Endothelial cell of umbilical vein (primary cell): ENCODE measurements around the gene CHRD. TPM values are rescaled to one million over a fixed set of nuclear protein-coding genes. Genes with fewer than 3 reads are reported as not detected.

Experiments
- BruUV-seq: library from RNA; stranded (reverse); fragments of 400-500 nt; replicated peaks from 2 replicates; lab custom pipeline; 2021; lab: Mats Ljungman, UMichigan
- CTCF ChIA-PET: fragments of 300-600, 350-600 bp; sonication (Branson Sonifier 250); formaldehyde crosslinking; loops from one replicate; lab custom pipeline; 2021; ENCODE audit warnings: antibody characterized with exemption, inconsistent platforms; lab: Charles Lee
- POLR2A ChIA-PET: fragments of 300-600, 350-600 bp; sonication (Branson Sonifier 250); formaldehyde crosslinking; loops from one replicate; lab custom pipeline; 2021; ENCODE audit warnings: antibody characterized with exemption, inconsistent platforms; lab: Charles Lee
- DNase-seq: peaks from one replicate; pipeline ENCODE4 v3.0.0-alpha.2; 2011; ENCODE audit warnings: low read depth, low spot score
- FAIRE-seq: peaks from 2 replicates; lab custom pipeline; 2011; peaks lifted over from hg19 to GRCh38; lab: Jason Lieb, UNC
- H2AFZ ChIP-seq: 2 replicates; pipeline ENCODE4 v1.6.0; 2012; ENCODE audit warnings: low read depth, low read length, control low read depth, inconsistent platforms
- H3K27ac ChIP-seq: 2 replicates; pipeline ENCODE4 v1.5.1; 2011; ENCODE audit warnings: low read depth, mild to moderate bottlenecking, control low read depth, low read length, moderate library complexity; ENCODE audit not compliant: insufficient read depth
- H3K27me3 ChIP-seq, 2 experiments: 2 replicates each; pipeline versions ENCODE4 v1.6.0 to v1.6.1; 2011; ENCODE audit warnings: low read length in 2 of 2, mixed read lengths in 1 of 2; ENCODE audit not compliant: control insufficient read depth in 2 of 2, insufficient read depth in 2 of 2
- H3K36me3 ChIP-seq, 2 experiments: 2 replicates in 1 of 2; 3 replicates in 1 of 2; pipeline ENCODE4 v1.5.1; 2011; ENCODE audit warnings: low read length in 2 of 2, mild to moderate bottlenecking in 1 of 2, moderate library complexity in 1 of 2; ENCODE audit not compliant: control insufficient read depth in 2 of 2, insufficient read depth in 2 of 2; ENCODE audit errors: extremely low read depth in 1 of 2
- H3K4me1 ChIP-seq: 3 replicates; pipeline ENCODE4 v1.5.1; 2011; ENCODE audit warnings: mild to moderate bottlenecking, low read length; ENCODE audit not compliant: control insufficient read depth, insufficient read depth; ENCODE audit errors: extremely low read depth
- H3K4me2 ChIP-seq: 2 replicates; pipeline ENCODE4 v1.6.1; 2011; ENCODE audit warnings: low read length, control low read depth, mixed read lengths; ENCODE audit not compliant: insufficient read depth
- H3K4me3 ChIP-seq, 3 experiments: fragments of 200-600 bp in 1 of 3; sonication (generic), shearing (Covaris generic) in 1 of 3; replicated peaks in 1 of 3; 2 replicates each; pipeline ENCODE4 v1.5.1; 2011 to 2016; ENCODE audit warnings: control low read depth in 3 of 3, low read length in 3 of 3, mild to moderate bottlenecking in 2 of 3, inconsistent platforms in 1 of 3, low read depth in 1 of 3, moderate library complexity in 1 of 3; ENCODE audit not compliant: insufficient read depth in 1 of 3
- H3K79me2 ChIP-seq: 2 replicates; pipeline ENCODE4 v1.6.0; 2012; ENCODE audit warnings: low read length, inconsistent platforms; ENCODE audit not compliant: control insufficient read depth, insufficient read depth
- H3K9ac ChIP-seq: replicated peaks from 2 replicates; pipeline ENCODE3; 2011; ENCODE audit warnings: low read length, control low read depth; ENCODE audit not compliant: insufficient read depth; ENCODE audit errors: extremely low read depth
- H3K9me1 ChIP-seq: replicated peaks from 3 replicates; pipeline ENCODE4 v1.6.0; 2011; ENCODE audit warnings: mild to moderate bottlenecking, low read length; ENCODE audit not compliant: control insufficient read depth, insufficient read depth; ENCODE audit errors: extremely low read depth
- H3K9me3 ChIP-seq: replicated peaks from 2 replicates; pipeline ENCODE4 v1.5.1; 2012; ENCODE audit warnings: low read length, inconsistent platforms; ENCODE audit not compliant: control insufficient read depth, insufficient read depth
- H4K20me1 ChIP-seq: replicated peaks from 2 replicates; pipeline ENCODE3; 2011; ENCODE audit warnings: mild to moderate bottlenecking, low read length; ENCODE audit not compliant: control insufficient read depth, insufficient read depth; ENCODE audit errors: extremely low read depth
- CTCF ChIP-seq, 2 donors: IDR thresholded peaks; 1 replicate in 1 of 2; 2 replicates in 1 of 2; pipeline ENCODE4 v1.5.1; 2011; ENCODE audit warnings: low read length in 2 of 2, mild to moderate bottlenecking in 2 of 2, moderate library complexity in 2 of 2, control low read depth in 1 of 2, inconsistent platforms in 1 of 2, low read depth in 1 of 2; ENCODE audit not compliant: insufficient read depth in 1 of 2; ENCODE audit errors: extremely low read depth in 1 of 2
- EZH2 ChIP-seq: IDR thresholded peaks from 2 replicates; pipeline ENCODE4 v1.6.1; 2012; ENCODE audit warnings: borderline replicate concordance, low read depth, mild to moderate bottlenecking, moderate library complexity, low read length, inconsistent platforms; ENCODE audit not compliant: severe bottlenecking
- FOS ChIP-seq: IDR thresholded peaks from 2 replicates; pipeline ENCODE4 v1.6.1; 2011; ENCODE audit warnings: mild to moderate bottlenecking, low read length, moderate library complexity, borderline replicate concordance; ENCODE audit not compliant: insufficient read depth
- GATA2 ChIP-seq: IDR thresholded peaks from 2 replicates; pipeline ENCODE4 v1.7.0; 2011; ENCODE audit warnings: low read depth, mild to moderate bottlenecking, moderate library complexity, mixed read lengths, low read length; ENCODE audit not compliant: insufficient read length, insufficient read depth
- JUN ChIP-seq: IDR thresholded peaks from 2 replicates; pipeline ENCODE4 v1.6.1; 2011; ENCODE audit warnings: borderline replicate concordance, low read depth; ENCODE audit not compliant: insufficient read length, insufficient read depth
- MAX ChIP-seq: IDR thresholded peaks from 2 replicates; pipeline ENCODE4 v1.6.1; 2011; ENCODE audit not compliant: insufficient read depth, insufficient read length
- MYC ChIP-seq: IDR thresholded peaks from one replicate; pipeline ENCODE4 v1.6.1; 2011; ENCODE audit warnings: mild to moderate bottlenecking, low read depth, low read length
- POLR2A ChIP-seq: IDR thresholded peaks from 2 replicates; pipeline ENCODE4 v1.6.1; 2012; ENCODE audit warnings: low read depth, mild to moderate bottlenecking, control low read depth, low read length
- POLR2AphosphoS5 ChIP-seq: IDR thresholded peaks from 2 replicates; pipeline ENCODE4 v1.6.1; 2012; ENCODE audit warnings: low read depth, mild to moderate bottlenecking, control low read depth, low read length, moderate library complexity; ENCODE audit not compliant: insufficient read depth
- dilution Hi-C: fragments of 300-500 bp; cut with MboI; formaldehyde crosslinking; loops from one replicate; pipeline ENCODE4 v1.15.0; 2019; ENCODE audit warnings: low sequenced_read_pairs; ENCODE audit not compliant: extremely low pct_ligation_motif_present
- intact Hi-C: fragments of 100-400 bp; cut with micrococcal nuclease; formaldehyde crosslinking; loops from one replicate; pipeline ENCODE4 v1.10.0; 2022
- polyA plus RNA-seq, 4 experiments: library from polyadenylated mRNA; depleted of rRNA in 3 of 4; stranded (reverse) in 3 of 4; unstranded in 1 of 4; fragments of >200 nt; gene quantifications; 2 replicates each; pipeline versions ENCODE4 v1.2.1 to v1.2.3, GENCODE V29; 2011 to 2012; ENCODE audit warnings: missing spikeins in 1 of 4
- total RNA-seq: library from RNA; stranded (reverse); gene quantifications from 2 replicates; pipeline ENCODE4 v1.2.3, GENCODE V29; 2021

The CHRD gene
- total and polyA plus RNA-seq, 2 donors (not counting 3 experiments of a cell fraction or from before 2014, with no cell fraction given), result 0.40 to 0.54 TPM

GRCh38 chr3:184360929-184361531, 18.8 kb upstream of the CHRD start:
- peak; percentile 18 for DNase-seq

More at GRCh38 chr3:184360929-184361531, 18.8 kb upstream of the CHRD start:
- no peak for TF ChIP-seq JUN
- TF ChIP-seq GATA2, result no peak
- TF ChIP-seq MAX, result no peak
- TF ChIP-seq MYC, result no peak
- TF ChIP-seq POLR2AphosphoS5, result no peak
- no peak for TF ChIP-seq EZH2
- no peak for TF ChIP-seq CTCF (IDR thresholded peaks at IDR 0.05; ENCODE audit: extremely low read depth in 1 of 2, insufficient read depth in 1 of 2, low read depth in 1 of 2, low read length in 2 of 2)
- no peak for TF ChIP-seq POLR2A
- no peak for TF ChIP-seq FOS
- Histone ChIP-seq H3K79me2 (peaks cover 21% of the 10 kb centered on the region), H3K36me3 (peaks cover 0 to 6% of the 10 kb centered on the region in 2 experiments), H2AFZ (peak overlapping the region; percentile 32), H3K27ac (no peak overlapping the region), H4K20me1 (no peaks in the 10 kb centered on the region), H3K9me3 (no peaks in the 10 kb centered on the region), H3K27me3 (no peaks in the 10 kb centered on the region), H3K4me1 (peaks cover 14% of the 10 kb centered on the region), H3K4me3 (peak overlapping the region; percentile 3 to 87 (median 59)), H3K4me2 (peak overlapping the region; percentile 36), H3K9me1 (no peaks in the 10 kb centered on the region), H3K9ac (peak overlapping the region; percentile 18)
- BruUV-seq, result no TSS peak
- peak; percentile 37 for FAIRE-seq
- CTCF ChIA-PET, result interaction anchor here (1.2 to 2.9 kb wide), 7 partner anchors 11 to 180 kb away, joined by 3 to 17 read pairs (median 4); no protein-coding TSS in a partner anchor
- POLR2A ChIA-PET, result no interaction called here
- intact Hi-C loops, result no loop called here
- dilution Hi-C loops, result no loop called here
